ENCODE data around the gene SLC22A31. TPM values are rescaled to one million over a fixed set of nuclear protein-coding genes. Genes with fewer than 3 reads are reported as not detected.

The SLC22A31 gene
- total and polyA plus RNA-seq, 3 experiments from 2014 or later, result not detected

GRCh38 chr16:89150981-89151380 is 49.4 kb downstream of the SLC22A31 start:
- H3K27ac Mint-ChIP-seq, result peak overlapping the region in 3 of 8 donors; percentile 6 to 37 (median 33)
- H3K9me3 ChIP-seq (ENCODE audit: low read length), result no peaks in the 10 kb centered on the region
- H3K27ac ChIP-seq (ENCODE audit: low read depth, low read length), result no peak overlapping the region
- peaks cover 14 to 52% (median 25%) of the 10 kb centered on the region in 3 donors for H3K36me3 Mint-ChIP-seq
- CTCF ChIA-PET, result no interaction called here
- no peaks in the 10 kb centered on the region for H3K27me3 ChIP-seq (ENCODE audit: insufficient read depth, low read length, poor library complexity, severe bottlenecking)
- no peak overlapping the region for H3K4me3 ChIP-seq (ENCODE audit: low read length)
- peak in 1 of 5 donors; percentile 4 for DNase-seq
- H3K4me1 Mint-ChIP-seq, result peaks cover 0 to 10% (median 2%) of the 10 kb centered on the region in 3 donors
- H3K4me1 ChIP-seq (ENCODE audit: insufficient read depth, low read length), result no peaks in the 10 kb centered on the region
- POLR2A ChIA-PET, result no interaction called here
- H3K4me3 Mint-ChIP-seq, result no peak overlapping the region
- no peaks in the 10 kb centered on the region for H3K36me3 ChIP-seq (ENCODE audit: insufficient read depth, low read length)
- H3K27me3 Mint-ChIP-seq, result no peaks in the 10 kb centered on the region
- peaks cover 0 to 1% (median 0%) of the 10 kb centered on the region in 5 donors for H3K9me3 Mint-ChIP-seq

- Mint-ChIP-seq H3K4me3 (no peak overlapping the region), H3K4me1 (peaks cover 0 to 4% (median 0%) of the 10 kb centered on the region in 3 donors), H3K27me3 (no peaks in the 10 kb centered on the region), H3K36me3 (peaks cover 14 to 56% (median 25%) of the 10 kb centered on the region in 3 donors), H3K27ac (peak overlapping the region in 3 of 8 donors; percentile 6 to 75 (median 26)), H3K9me3 (peaks cover 0 to 1% (median 0%) of the 10 kb centered on the region in 5 donors)
- H3K27ac ChIP-seq (ENCODE audit: low read depth, low read length), result no peak overlapping the region
- no peaks in the 10 kb centered on the region for H3K4me1 ChIP-seq (ENCODE audit: insufficient read depth, low read length)
- ChIA-PET POLR2A (no interaction called here), CTCF (no interaction called here)
- no peaks in the 10 kb centered on the region for H3K9me3 ChIP-seq (ENCODE audit: low read length)
- no peak overlapping the region for H3K4me3 ChIP-seq (ENCODE audit: low read length)
- H3K27me3 ChIP-seq (ENCODE audit: insufficient read depth, low read length, poor library complexity, severe bottlenecking), result no peaks in the 10 kb centered on the region
- no peaks in the 10 kb centered on the region for H3K36me3 ChIP-seq (ENCODE audit: insufficient read depth, low read length)
- peak in 1 of 5 donors; percentile 17 for DNase-seq
Observed at GRCh38 chr16:89150090-89150835, 50.1 kb downstream of the SLC22A31 start.

- Mint-ChIP-seq H3K36me3 (peaks cover 14 to 60% (median 25%) of the 10 kb centered on the region in 3 donors), H3K27ac (peak overlapping the region in 5 of 8 donors; percentile 5 to 82 (median 19)), H3K4me1 (peaks cover 0 to 4% (median 0%) of the 10 kb centered on the region in 3 donors), H3K4me3 (no peak overlapping the region), H3K27me3 (no peaks in the 10 kb centered on the region), H3K9me3 (peaks cover 0 to 1% (median 0%) of the 10 kb centered on the region in 5 donors)
- H3K36me3 ChIP-seq (ENCODE audit: insufficient read depth, low read length), result no peaks in the 10 kb centered on the region
- H3K27me3 ChIP-seq (ENCODE audit: insufficient read depth, low read length, poor library complexity, severe bottlenecking), result no peaks in the 10 kb centered on the region
- H3K4me3 ChIP-seq (ENCODE audit: low read length), result no peak overlapping the region
- ChIA-PET CTCF (no interaction called here), POLR2A (no interaction called here)
- DNase-seq, result peak in 1 of 5 donors; percentile 40
- no peak overlapping the region for H3K27ac ChIP-seq (ENCODE audit: low read depth, low read length)
- no peaks in the 10 kb centered on the region for H3K9me3 ChIP-seq (ENCODE audit: low read length)
- no peaks in the 10 kb centered on the region for H3K4me1 ChIP-seq (ENCODE audit: insufficient read depth, low read length)
Observed at GRCh38 chr16:89149386-89149785, 51.0 kb downstream of the SLC22A31 start.

DNA sequence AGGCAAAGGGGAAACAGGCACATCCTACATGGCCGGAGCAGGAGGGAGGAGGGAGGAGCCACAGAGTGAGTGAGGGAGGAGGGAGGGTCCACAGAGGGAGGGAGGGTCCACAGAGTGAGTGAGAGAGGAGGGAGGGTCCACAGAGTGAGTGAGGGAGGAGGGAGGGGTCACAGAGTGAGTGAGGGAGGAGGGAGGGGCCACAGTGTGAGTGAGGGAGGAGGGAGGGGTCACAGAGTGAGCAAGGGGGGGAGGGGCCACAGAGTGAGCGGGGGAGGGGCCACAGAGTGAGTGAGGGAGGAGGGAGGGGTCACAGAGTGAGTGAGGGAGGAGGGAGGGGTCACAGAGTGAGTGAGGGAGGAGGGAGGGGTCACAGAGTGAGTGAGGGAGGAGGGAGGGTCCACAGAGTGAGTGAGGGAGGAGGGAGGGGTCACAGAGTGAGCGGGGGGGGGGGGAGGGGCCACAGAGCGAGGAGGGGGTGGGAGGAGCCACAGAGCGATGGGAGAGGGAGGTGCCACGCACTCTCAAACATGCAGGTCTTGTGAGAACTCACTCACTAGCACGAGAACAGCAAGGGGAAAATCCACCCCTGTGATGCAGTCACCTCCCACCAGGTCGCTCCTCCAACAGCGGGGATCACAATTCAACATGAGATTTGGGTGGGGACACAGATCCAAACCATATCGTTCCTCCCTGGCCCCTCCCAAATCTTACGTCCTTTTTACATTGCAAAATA is 53.1 kb downstream of the SLC22A31 start:
- Histone ChIP-seq H3K36me3 (ENCODE audit: insufficient read depth, low read length) (no peaks in the 10 kb centered on the region), H3K4me1 (ENCODE audit: insufficient read depth, low read length) (no peaks in the 10 kb centered on the region), H3K4me3 (ENCODE audit: low read length) (no peak overlapping the region), H3K9me3 (ENCODE audit: low read length) (no peaks in the 10 kb centered on the region), H3K27ac (ENCODE audit: low read depth, low read length) (no peak overlapping the region), H3K27me3 (ENCODE audit: insufficient read depth, low read length, poor library complexity, severe bottlenecking) (no peaks in the 10 kb centered on the region)
- H3K4me3 Mint-ChIP-seq, result no peak overlapping the region
- POLR2A ChIA-PET, result no interaction called here
- H3K27ac Mint-ChIP-seq, result peak overlapping the region in 3 of 8 donors; percentile 42 to 70 (median 67)
- H3K4me1 Mint-ChIP-seq, result no peaks in the 10 kb centered on the region
- no peaks in the 10 kb centered on the region for H3K9me3 Mint-ChIP-seq
- CTCF ChIA-PET, result no interaction called here
- H3K27me3 Mint-ChIP-seq, result no peaks in the 10 kb centered on the region
- H3K36me3 Mint-ChIP-seq, result peaks cover 14 to 72% (median 23%) of the 10 kb centered on the region in 3 donors
- peak in 1 of 5 donors; percentile 19 for DNase-seq

DNA sequence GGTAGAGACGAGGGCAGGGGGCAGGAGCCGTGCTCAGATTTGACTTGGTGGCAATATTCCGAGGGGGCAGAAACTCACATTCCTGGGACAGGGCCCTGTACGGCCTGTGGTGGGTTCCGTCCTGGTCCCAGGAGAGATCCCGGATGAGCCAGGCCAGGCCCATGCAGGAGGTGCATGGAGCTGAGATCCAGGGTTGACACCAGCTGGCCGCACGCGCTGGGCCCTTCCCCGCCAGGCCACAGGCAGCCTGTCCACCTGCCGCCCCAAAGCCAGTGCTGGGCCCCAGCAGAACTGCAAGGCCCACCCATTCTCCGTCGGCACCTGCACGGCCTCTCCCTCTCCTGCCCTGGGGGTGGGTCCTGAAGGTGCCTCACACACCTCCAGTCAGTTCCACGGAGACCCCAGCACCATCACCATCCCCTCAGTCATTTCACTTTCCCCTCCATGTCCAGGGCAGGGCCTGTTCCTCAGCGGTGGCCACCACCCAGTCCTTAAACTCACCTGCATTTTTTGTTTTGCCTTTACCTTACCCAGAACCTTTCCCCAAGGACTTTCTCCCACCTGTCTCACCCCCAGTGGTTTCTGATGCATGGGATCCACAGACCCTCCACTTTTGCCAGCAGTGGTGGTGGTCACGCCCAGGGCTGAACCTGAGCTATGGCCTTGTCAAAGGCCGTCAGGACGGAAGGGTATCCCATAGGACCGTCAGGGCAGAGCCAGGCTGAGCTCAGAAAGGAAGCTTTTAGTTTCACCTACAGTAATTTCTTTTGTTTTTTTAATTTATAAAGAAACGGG is 53.9 kb downstream of the SLC22A31 start:
- CTCF ChIA-PET, result interaction anchor here (1.2 kb wide), 1 partner anchor 204 kb away, joined by 3 read pairs; no protein-coding TSS in a partner anchor
- H3K36me3 Mint-ChIP-seq, result peaks cover 14 to 71% (median 20%) of the 10 kb centered on the region in 3 donors
- no peaks in the 10 kb centered on the region for H3K36me3 ChIP-seq (ENCODE audit: insufficient read depth, low read length)
- H3K9me3 Mint-ChIP-seq, result no peaks in the 10 kb centered on the region
- H3K9me3 ChIP-seq (ENCODE audit: low read length), result no peaks in the 10 kb centered on the region
- H3K27ac ChIP-seq (ENCODE audit: low read depth, low read length), result no peak overlapping the region
- H3K4me1 ChIP-seq (ENCODE audit: insufficient read depth, low read length), result no peaks in the 10 kb centered on the region
- POLR2A ChIA-PET, result no interaction called here
- DNase-seq, result peak in 1 of 5 donors; percentile 36
- no peaks in the 10 kb centered on the region for H3K27me3 ChIP-seq (ENCODE audit: insufficient read depth, low read length, poor library complexity, severe bottlenecking)
- H3K4me3 ChIP-seq (ENCODE audit: low read length), result no peak overlapping the region
- peak overlapping the region in 2 of 8 donors; percentile 55 to 94 for H3K27ac Mint-ChIP-seq
- H3K4me3 Mint-ChIP-seq, result no peak overlapping the region
- no peaks in the 10 kb centered on the region for H3K27me3 Mint-ChIP-seq
- H3K4me1 Mint-ChIP-seq, result no peaks in the 10 kb centered on the region

Other genes with a start within 250 kb of the SLC22A31 start
- under 1 TPM in 1 of 2 experiments, not detected in 1; 0.22 TPM for gene CBFA2T3, start 223.3 kb downstream of the SLC22A31 start, total RNA-seq
- gene CBFA2T3, start 223.3 kb downstream of the SLC22A31 start, polyA plus RNA-seq, result not detected
- 10 to 100 TPM; 43.6 to 43.9 TPM for gene ACSF3, start 106.7 kb downstream of the SLC22A31 start, total RNA-seq
- gene ACSF3, start 106.7 kb downstream of the SLC22A31 start, polyA plus RNA-seq, result 35.5 TPM
- gene CDH15, start 28.8 kb downstream of the SLC22A31 start, total RNA-seq, result not detected
- gene CDH15, start 28.8 kb downstream of the SLC22A31 start, polyA plus RNA-seq, result not detected
- 10 to 100 TPM; 11.4 to 13.5 TPM for gene ZNF778, start 17.2 kb upstream of the SLC22A31 start, total RNA-seq
- gene ZNF778, start 17.2 kb upstream of the SLC22A31 start, polyA plus RNA-seq, result 4.1 TPM

All from CD8-positive, alpha-beta memory T cell (primary cell).